Esophagus muscularis mucosa (tissue), 3 donors: ENCODE measurements around the gene TC2N.

Experiments used
- EP300 ChIP-seq: sonication (generic); formaldehyde crosslinking; IDR thresholded peaks from one replicate; pipeline ENCODE4 v1.6.1; 2017; ENCODE audit warnings: antibody characterized with exemption
- POLR2A ChIP-seq: fragments of 450-650 bp; IDR thresholded peaks from one replicate; pipeline ENCODE4 v1.6.1; 2017; ENCODE audit warnings: antibody characterized with exemption, moderate library complexity, mild to moderate bottlenecking, low read depth
- POLR2AphosphoS5 ChIP-seq, 2 donors: sonication (generic); formaldehyde crosslinking; IDR thresholded peaks; one replicate each; pipeline ENCODE4 v1.6.1; 2017; ENCODE audit warnings: antibody characterized with exemption in 2 of 2

- TF ChIP-seq EP300 (no peak), POLR2A (no peak), POLR2AphosphoS5 (IDR thresholded peaks at IDR 0.05) (no peak)
These were observed 53.0 kb downstream of the TC2N start for GRCh38 chr14:91814317-91814716.
